NOMO-1 treated with dmso at 0.1 percent for 144 hours (cell line): Measurements from ENCODE around the gene EVA1A.

ENCODE experiments used
- DNase-seq: peaks from one replicate; lab custom pipeline; 2025; ENCODE audit not compliant: unreplicated experiment; lab: John Stamatoyannopoulos, UW

Gene EVA1A

GRCh38 chr2:75456111-75456510 is 104.6 kb downstream of the EVA1A start:
- DNase-seq, result no peak

GRCh38 chr2:75454241-75454620 is 106.5 kb downstream of the EVA1A start:
- no peak for DNase-seq

- no peak for DNase-seq
These were observed 107.1 kb downstream of the EVA1A start for GRCh38 chr2:75453384-75454240.

- no peak for DNase-seq
These were observed 110.7 kb downstream of the EVA1A start for GRCh38 chr2:75450068-75450467.

- DNase-seq, result no peak
These were observed 113.6 kb downstream of the EVA1A start for GRCh38 chr2:75447176-75447575.
